ENCODE results near the gene IGFN1. TPM values are rescaled to one million over a fixed set of nuclear protein-coding genes. Genes with fewer than 3 reads are reported as not detected.

IGFN1 gene
- total and polyA plus RNA-seq, 4 donors = 0.03 to 0.14 (median 0.08) TPM; not detected in 1

- no peak for TF ChIP-seq ATF3 (IDR thresholded peaks at IDR 0.05)
- TF ChIP-seq REST (IDR thresholded peaks at IDR 0.05) = no peak
- no peak for TF ChIP-seq TAF1 (conservative IDR thresholded peaks at IDR 0.05)
- TF ChIP-seq GABPA (IDR thresholded peaks at IDR 0.05 in 1 of 2, conservative IDR thresholded peaks at IDR 0.05 in 1 of 2) = no peak
- TF ChIP-seq YY1 (IDR thresholded peaks at IDR 0.05) = no peak
- no peak for TF ChIP-seq RAD21 (IDR thresholded peaks at IDR 0.05)
- no peak for TF ChIP-seq CTCF (IDR thresholded peaks at IDR 0.05; ENCODE audit: low read depth, low read length, missing input control)
- TF ChIP-seq JUND (IDR thresholded peaks at IDR 0.05) = no peak
- TF ChIP-seq MAX (IDR thresholded peaks at IDR 0.05) = no peak
- TF ChIP-seq FOXA2 (IDR thresholded peaks at IDR 0.05) = no peak
- no peak for TF ChIP-seq SP1 (IDR thresholded peaks at IDR 0.05)
- no peak for TF ChIP-seq ZBTB33 (IDR thresholded peaks at IDR 0.05)
- TF ChIP-seq HNF4G (IDR thresholded peaks at IDR 0.05) = no peak
- TF ChIP-seq NR2F2 (IDR thresholded peaks at IDR 0.05) = no peak
- TF ChIP-seq HNF4A (conservative IDR thresholded peaks at IDR 0.05) = no peak
- no peak for TF ChIP-seq RXRA (IDR thresholded peaks at IDR 0.05)
- TF ChIP-seq FOXA1 (IDR thresholded peaks at IDR 0.05) = no peak
- TF ChIP-seq EGR1 (IDR thresholded peaks at IDR 0.05; ENCODE audit: low read depth in 2 of 2) = no peak
- Histone ChIP-seq H3K9ac (ENCODE audit: low read depth in 1 of 2, low read length in 2 of 2) (no peak overlapping the region), H3K4me3 (ENCODE audit: low read depth in 1 of 3, low read length in 3 of 3) (no peak overlapping the region), H3K9me3 (ENCODE audit: control insufficient read depth in 4 of 4, low read length in 3 of 4) (no peaks in the 10 kb centered on the region), H3K27ac (ENCODE audit: low read depth in 1 of 2, low read length in 2 of 2) (no peak overlapping the region), H3K4me1 (ENCODE audit: control insufficient read depth in 4 of 4, insufficient read depth in 4 of 4, low read length in 3 of 4) (no peaks in the 10 kb centered on the region), H3K36me3 (ENCODE audit: control insufficient read depth in 4 of 4, insufficient read depth in 3 of 4, low read depth in 1 of 4, low read length in 3 of 4) (no peaks in the 10 kb centered on the region), H3K27me3 (ENCODE audit: control insufficient read depth in 4 of 4, insufficient read depth in 4 of 4, low read length in 3 of 4) (peaks cover 0 to 5% (median 0%) of the 10 kb centered on the region in 4 donors)
- WGBS = 85% methylated on average over 14 of the region's 14 CpGs
- DNase-seq (ENCODE audit: low spot score) = no peak
These were observed 77.0 kb downstream of the IGFN1 start for GRCh38 chr1:201267481-201268229.
